Large intestine (tissue), 3 donors: ENCODE measurements around the gene SCCPDH. TPM values are rescaled to one million over a fixed set of nuclear protein-coding genes. Genes with fewer than 3 reads are reported as not detected.

Source experiments
- DNase-seq, 2 donors: peaks; one replicate each; pipeline versions ENCODE4 v3.0.0 to v3.0.0-alpha.2; 2013
- H3K27ac ChIP-seq: one replicate; pipeline ENCODE4 v1.5.1; 2013; ENCODE audit warnings: low read length
- H3K27me3 ChIP-seq: 2 replicates; pipeline ENCODE4 v1.6.1; 2013; ENCODE audit warnings: low read length; ENCODE audit not compliant: control insufficient read depth, insufficient read depth
- H3K36me3 ChIP-seq: 2 replicates; pipeline ENCODE4 v1.6.1; 2013; ENCODE audit warnings: low read length; ENCODE audit not compliant: control insufficient read depth, insufficient read depth
- H3K4me1 ChIP-seq: one replicate; pipeline ENCODE4 v1.6.1; 2013; ENCODE audit warnings: low read length; ENCODE audit not compliant: control insufficient read depth, insufficient read depth
- H3K4me3 ChIP-seq: one replicate; pipeline ENCODE4 v1.5.1; 2013; ENCODE audit warnings: low read length
- H3K9me3 ChIP-seq: one replicate; pipeline ENCODE4 v1.6.1; 2013; ENCODE audit warnings: mild to moderate bottlenecking, low read depth, low read length, moderate library complexity; ENCODE audit not compliant: control insufficient read depth
- WGBS: methylation state at CpG from one replicate; pipeline ENCODE4 v1.1.5; 2013; ENCODE audit warnings: low lambda C conversion rate; ENCODE audit not compliant: insufficient coverage; 5-methylcytosine and 5-hydroxymethylcytosine counted together
- polyA plus RNA-seq: library from polyadenylated mRNA; unstranded; fragments of 120-200 nt; gene quantifications from one replicate; pipeline ENCODE4 v1.2.1, GENCODE V29; 2013

Gene SCCPDH
- polyA plus RNA-seq, 1 donor = 44.3 TPM

- no CpG with 5 or more reads among the region's 7 CpGs for whole genome bisulfite sequencing
- H3K4me3 ChIP-seq = no peak overlapping the region
- no peaks in the 10 kb centered on the region for H3K9me3 ChIP-seq
- no peak overlapping the region for H3K27ac ChIP-seq
- no peaks in the 10 kb centered on the region for H3K27me3 ChIP-seq
- H3K36me3 ChIP-seq = peaks cover 42% of the 10 kb centered on the region
- no peaks in the 10 kb centered on the region for H3K4me1 ChIP-seq
- DNase-seq = no peak
Measured at GRCh38 chr1:246769306-246769705, 45.1 kb downstream of the SCCPDH start.

GRCh38 chr1:246771366-246771765, 47.2 kb downstream of the SCCPDH start:
- WGBS = no CpG with 5 or more reads among the region's 6 CpGs
- Histone ChIP-seq H3K4me3 (no peak overlapping the region), H3K36me3 (peaks cover 57% of the 10 kb centered on the region), H3K9me3 (no peaks in the 10 kb centered on the region), H3K27ac (no peak overlapping the region), H3K27me3 (no peaks in the 10 kb centered on the region), H3K4me1 (no peaks in the 10 kb centered on the region)
- DNase-seq = no peak

- Histone ChIP-seq H3K9me3 (no peaks in the 10 kb centered on the region), H3K4me3 (no peak overlapping the region), H3K27me3 (no peaks in the 10 kb centered on the region), H3K36me3 (peaks cover 59% of the 10 kb centered on the region), H3K27ac (no peak overlapping the region), H3K4me1 (no peaks in the 10 kb centered on the region)
- WGBS = 100% methylated on average over 2 of the region's 2 CpGs
- DNase-seq = no peak
Measured at GRCh38 chr1:246772686-246773085, 48.5 kb downstream of the SCCPDH start.

- Histone ChIP-seq H3K4me1 (no peaks in the 10 kb centered on the region), H3K36me3 (peaks cover 59% of the 10 kb centered on the region), H3K9me3 (no peaks in the 10 kb centered on the region), H3K4me3 (no peak overlapping the region), H3K27me3 (no peaks in the 10 kb centered on the region), H3K27ac (no peak overlapping the region)
- no CpG with 5 or more reads among the region's 4 CpGs for WGBS
- DNase-seq = no peak
Measured at GRCh38 chr1:246773213-246773641, 49.0 kb downstream of the SCCPDH start.

- Histone ChIP-seq H3K27me3 (no peaks in the 10 kb centered on the region), H3K36me3 (peaks cover 64% of the 10 kb centered on the region), H3K4me1 (no peaks in the 10 kb centered on the region), H3K9me3 (no peaks in the 10 kb centered on the region), H3K27ac (no peak overlapping the region), H3K4me3 (no peak overlapping the region)
- no peak for DNase-seq
- 60% methylated on average over 1 of the region's 23 CpGs for WGBS
Measured at GRCh38 chr1:246775531-246776385, 51.5 kb downstream of the SCCPDH start.

GRCh38 chr1:246776923-246777322, 52.7 kb downstream of the SCCPDH start:
- Histone ChIP-seq H3K9me3 (no peaks in the 10 kb centered on the region), H3K36me3 (peaks cover 56% of the 10 kb centered on the region), H3K27me3 (no peaks in the 10 kb centered on the region), H3K4me1 (no peaks in the 10 kb centered on the region), H3K27ac (no peak overlapping the region), H3K4me3 (no peak overlapping the region)
- WGBS = no CpG with 5 or more reads among the region's 6 CpGs
- no peak for DNase-seq

- peaks cover 48% of the 10 kb centered on the region for H3K36me3 ChIP-seq
- no CpG with 5 or more reads among the region's 10 CpGs for WGBS
- DNase-seq = no peak
Measured at GRCh38 chr1:246778663-246779062, 54.5 kb downstream of the SCCPDH start.

GRCh38 chr1:246779561-246780175, 55.5 kb downstream of the SCCPDH start:
- Histone ChIP-seq H3K9me3 (no peaks in the 10 kb centered on the region), H3K27me3 (no peaks in the 10 kb centered on the region), H3K36me3 (peaks cover 42% of the 10 kb centered on the region), H3K27ac (no peak overlapping the region), H3K4me1 (no peaks in the 10 kb centered on the region), H3K4me3 (no peak overlapping the region)
- WGBS = no CpG with 5 or more reads among the region's 13 CpGs
- no peak for DNase-seq

More at GRCh38 chr1:246778663-246779062, 54.5 kb downstream of the SCCPDH start:
- Histone ChIP-seq H3K4me1 (no peaks in the 10 kb centered on the region), H3K4me3 (no peak overlapping the region), H3K27me3 (no peaks in the 10 kb centered on the region), H3K27ac (no peak overlapping the region), H3K9me3 (no peaks in the 10 kb centered on the region)

GRCh38 chr1:246780264-246780663, 56.1 kb downstream of the SCCPDH start:
- H3K27me3 ChIP-seq = no peaks in the 10 kb centered on the region
- no peaks in the 10 kb centered on the region for H3K4me1 ChIP-seq
- no peak overlapping the region for H3K4me3 ChIP-seq
- WGBS = no CpG with 5 or more reads among the region's 9 CpGs
- DNase-seq = no peak
- H3K9me3 ChIP-seq = no peaks in the 10 kb centered on the region
- H3K36me3 ChIP-seq = peaks cover 39% of the 10 kb centered on the region
- no peak overlapping the region for H3K27ac ChIP-seq

- Histone ChIP-seq H3K36me3 (peaks cover 30% of the 10 kb centered on the region), H3K4me3 (no peak overlapping the region), H3K9me3 (no peaks in the 10 kb centered on the region), H3K4me1 (no peaks in the 10 kb centered on the region), H3K27ac (no peak overlapping the region), H3K27me3 (no peaks in the 10 kb centered on the region)
- no CpG with 5 or more reads among the region's 7 CpGs for WGBS
- no peak for DNase-seq
Measured at GRCh38 chr1:246781212-246781611, 57.0 kb downstream of the SCCPDH start.
